ENCODE results near the gene SLC7A4.
A peak's percentile ranks its signal among the peaks of the same experiment; 100 is the strongest.

SLC7A4 gene

GRCh38 chr22:21022955-21023614 is 9.3 kb downstream of the SLC7A4 start:
- no peak overlapping the region for H3K4me3 ChIP-seq (ENCODE audit: low read depth in 1 of 2, low read length in 2 of 2)
- H3K4me1 ChIP-seq (ENCODE audit: control insufficient read depth in 1 of 2, insufficient read depth in 2 of 2, low read length in 2 of 2): peaks cover 0 to 5% of the 10 kb centered on the region in 2 donors
- no peaks in the 10 kb centered on the region for H3K27me3 ChIP-seq (ENCODE audit: low read depth, low read length)
- H3K9me3 ChIP-seq (ENCODE audit: control insufficient read depth in 1 of 2, low read length in 2 of 2): no peaks in the 10 kb centered on the region
- H3K27ac ChIP-seq (ENCODE audit: low read length): no peak overlapping the region
- no peaks in the 10 kb centered on the region for H3K36me3 ChIP-seq (ENCODE audit: control insufficient read depth in 1 of 2, insufficient read depth in 2 of 2, low read length in 2 of 2)

- Histone ChIP-seq H3K4me3 (ENCODE audit: low read depth in 1 of 2, low read length in 2 of 2) (no peak overlapping the region), H3K36me3 (ENCODE audit: control insufficient read depth in 1 of 2, insufficient read depth in 2 of 2, low read length in 2 of 2) (no peaks in the 10 kb centered on the region), H3K27me3 (ENCODE audit: low read depth, low read length) (no peaks in the 10 kb centered on the region), H3K9me3 (ENCODE audit: control insufficient read depth in 1 of 2, low read length in 2 of 2) (no peaks in the 10 kb centered on the region), H3K4me1 (ENCODE audit: control insufficient read depth in 1 of 2, insufficient read depth in 2 of 2, low read length in 2 of 2) (peaks cover 0 to 2% of the 10 kb centered on the region in 2 donors), H3K27ac (ENCODE audit: low read length) (no peak overlapping the region)
These were observed 9.9 kb downstream of the SLC7A4 start for GRCh38 chr22:21022507-21022906.

GRCh38 chr22:21020802-21021429 is 11.4 kb downstream of the SLC7A4 start:
- H3K27me3 ChIP-seq (ENCODE audit: low read depth, low read length): no peaks in the 10 kb centered on the region
- H3K4me1 ChIP-seq (ENCODE audit: control insufficient read depth in 1 of 2, insufficient read depth in 2 of 2, low read length in 2 of 2): peaks cover 0 to under 1% of the 10 kb centered on the region in 2 donors
- no peak overlapping the region for H3K4me3 ChIP-seq (ENCODE audit: low read depth in 1 of 2, low read length in 2 of 2)
- no peaks in the 10 kb centered on the region for H3K9me3 ChIP-seq (ENCODE audit: control insufficient read depth in 1 of 2, low read length in 2 of 2)
- H3K27ac ChIP-seq (ENCODE audit: low read length): no peak overlapping the region
- H3K36me3 ChIP-seq (ENCODE audit: control insufficient read depth in 1 of 2, insufficient read depth in 2 of 2, low read length in 2 of 2): no peaks in the 10 kb centered on the region

- H3K27ac ChIP-seq (ENCODE audit: low read length): no peak overlapping the region
- H3K4me3 ChIP-seq (ENCODE audit: low read depth in 1 of 2, low read length in 2 of 2): no peak overlapping the region
- no peaks in the 10 kb centered on the region for H3K36me3 ChIP-seq (ENCODE audit: control insufficient read depth in 1 of 2, insufficient read depth in 2 of 2, low read length in 2 of 2)
- H3K9me3 ChIP-seq (ENCODE audit: control insufficient read depth in 1 of 2, low read length in 2 of 2): no peaks in the 10 kb centered on the region
- no peaks in the 10 kb centered on the region for H3K27me3 ChIP-seq (ENCODE audit: low read depth, low read length)
- peaks cover 4 to 24% of the 10 kb centered on the region in 2 donors for H3K4me1 ChIP-seq (ENCODE audit: control insufficient read depth in 1 of 2, insufficient read depth in 2 of 2, low read length in 2 of 2)
These were observed 14.0 kb downstream of the SLC7A4 start for GRCh38 chr22:21018314-21018713.

GRCh38 chr22:21016644-21017420 is 15.5 kb downstream of the SLC7A4 start:
- Histone ChIP-seq H3K27ac (ENCODE audit: low read length) (no peak overlapping the region), H3K27me3 (ENCODE audit: low read depth, low read length) (no peaks in the 10 kb centered on the region), H3K36me3 (ENCODE audit: control insufficient read depth in 1 of 2, insufficient read depth in 2 of 2, low read length in 2 of 2) (no peaks in the 10 kb centered on the region)

GRCh38 chr22:21015466-21016006 is 16.8 kb downstream of the SLC7A4 start:
- Histone ChIP-seq H3K27me3 (ENCODE audit: low read depth, low read length) (no peaks in the 10 kb centered on the region), H3K4me1 (ENCODE audit: control insufficient read depth in 1 of 2, insufficient read depth in 2 of 2, low read length in 2 of 2) (peaks cover 4 to 24% of the 10 kb centered on the region in 2 donors), H3K36me3 (ENCODE audit: control insufficient read depth in 1 of 2, insufficient read depth in 2 of 2, low read length in 2 of 2) (no peaks in the 10 kb centered on the region), H3K9me3 (ENCODE audit: control insufficient read depth in 1 of 2, low read length in 2 of 2) (no peaks in the 10 kb centered on the region), H3K4me3 (ENCODE audit: low read depth in 1 of 2, low read length in 2 of 2) (no peak overlapping the region), H3K27ac (ENCODE audit: low read length) (no peak overlapping the region)

More at GRCh38 chr22:21016644-21017420, 15.5 kb downstream of the SLC7A4 start:
- no peak overlapping the region for H3K4me3 ChIP-seq (ENCODE audit: low read depth in 1 of 2, low read length in 2 of 2)
- no peaks in the 10 kb centered on the region for H3K9me3 ChIP-seq (ENCODE audit: control insufficient read depth in 1 of 2, low read length in 2 of 2)
- H3K4me1 ChIP-seq (ENCODE audit: control insufficient read depth in 1 of 2, insufficient read depth in 2 of 2, low read length in 2 of 2): peaks cover 4 to 24% of the 10 kb centered on the region in 2 donors

GRCh38 chr22:21014726-21015465 is 17.5 kb downstream of the SLC7A4 start, which contains the start of gene P2RX6:
TSS of gene P2RX6 (plus strand) at chr22:21015165. CDS start at chr22:21015175, 10 bp downstream.
- Histone ChIP-seq H3K4me1 (ENCODE audit: control insufficient read depth in 1 of 2, insufficient read depth in 2 of 2, low read length in 2 of 2) (peaks cover 4 to 24% of the 10 kb centered on the region in 2 donors), H3K4me3 (ENCODE audit: low read depth in 1 of 2, low read length in 2 of 2) (peak within 1 kb of the TSS; percentile 57 to 71), H3K36me3 (ENCODE audit: control insufficient read depth in 1 of 2, insufficient read depth in 2 of 2, low read length in 2 of 2) (no peaks in the 10 kb centered on the region), H3K27me3 (ENCODE audit: low read depth, low read length) (no peaks in the 10 kb centered on the region), H3K27ac (ENCODE audit: low read length) (no peak within 1 kb of the TSS), H3K9me3 (ENCODE audit: control insufficient read depth in 1 of 2, low read length in 2 of 2) (no peaks in the 10 kb centered on the region)

GRCh38 chr22:21014202-21014725 is 18.1 kb downstream of the SLC7A4 start:
- no peaks in the 10 kb centered on the region for H3K36me3 ChIP-seq (ENCODE audit: control insufficient read depth in 1 of 2, insufficient read depth in 2 of 2, low read length in 2 of 2)
- peak overlapping the region; percentile 57 to 71 for H3K4me3 ChIP-seq (ENCODE audit: low read depth in 1 of 2, low read length in 2 of 2)
- peaks cover 4 to 24% of the 10 kb centered on the region in 2 donors for H3K4me1 ChIP-seq (ENCODE audit: control insufficient read depth in 1 of 2, insufficient read depth in 2 of 2, low read length in 2 of 2)
- no peaks in the 10 kb centered on the region for H3K9me3 ChIP-seq (ENCODE audit: control insufficient read depth in 1 of 2, low read length in 2 of 2)
- H3K27me3 ChIP-seq (ENCODE audit: low read depth, low read length): no peaks in the 10 kb centered on the region
- H3K27ac ChIP-seq (ENCODE audit: low read length): no peak overlapping the region

- H3K36me3 ChIP-seq (ENCODE audit: control insufficient read depth in 1 of 2, insufficient read depth in 2 of 2, low read length in 2 of 2): no peaks in the 10 kb centered on the region
- peaks cover 4 to 24% of the 10 kb centered on the region in 2 donors for H3K4me1 ChIP-seq (ENCODE audit: control insufficient read depth in 1 of 2, insufficient read depth in 2 of 2, low read length in 2 of 2)
- no peak overlapping the region for H3K27ac ChIP-seq (ENCODE audit: low read length)
- no peaks in the 10 kb centered on the region for H3K27me3 ChIP-seq (ENCODE audit: low read depth, low read length)
- H3K9me3 ChIP-seq (ENCODE audit: control insufficient read depth in 1 of 2, low read length in 2 of 2): no peaks in the 10 kb centered on the region
- peak overlapping the region; percentile 57 to 71 for H3K4me3 ChIP-seq (ENCODE audit: low read depth in 1 of 2, low read length in 2 of 2)
These were observed 18.6 kb downstream of the SLC7A4 start for GRCh38 chr22:21013657-21014201.
